Osteocyte (in vitro differentiated cells): ENCODE measurements around the gene PRLR. TPM values are rescaled to one million over a fixed set of nuclear protein-coding genes. Genes with fewer than 3 reads are reported as not detected.

Experiments
- DNase-seq: peaks from one replicate; pipeline ENCODE4 v3.0.0; 2021; ENCODE audit warnings: mixed read lengths; ENCODE audit not compliant: unreplicated experiment; ENCODE audit errors: extremely low spot score
- H3K27ac Mint-ChIP-seq: one replicate; pipeline ENCODE4 v1.8.0; 2021; ENCODE audit warnings: mild to moderate bottlenecking, mixed read lengths; ENCODE audit not compliant: unreplicated experiment
- H3K27me3 Mint-ChIP-seq: one replicate; pipeline ENCODE4 v1.8.0; 2021; ENCODE audit warnings: mixed read lengths; ENCODE audit not compliant: unreplicated experiment
- H3K36me3 Mint-ChIP-seq: one replicate; pipeline ENCODE4 v1.8.0; 2021; ENCODE audit warnings: mixed read lengths; ENCODE audit not compliant: unreplicated experiment
- H3K4me1 Mint-ChIP-seq: one replicate; pipeline ENCODE4 v1.8.0; 2021; ENCODE audit warnings: mixed read lengths; ENCODE audit not compliant: unreplicated experiment
- H3K4me3 Mint-ChIP-seq: one replicate; pipeline ENCODE4 v1.8.0; 2021; ENCODE audit warnings: mild to moderate bottlenecking, moderate library complexity, mixed read lengths; ENCODE audit not compliant: unreplicated experiment
- H3K9me3 Mint-ChIP-seq: one replicate; pipeline ENCODE4 v1.8.0; 2021; ENCODE audit warnings: mixed read lengths; ENCODE audit not compliant: unreplicated experiment
- total RNA-seq: library from RNA; stranded (reverse); gene quantifications from 2 replicates; pipeline ENCODE4 v1.2.1, GENCODE V29; 2021
- TF ChIP-seq, protein P1 (sequence below): fragments of 200-600 bp; sonication (generic); IDR thresholded peaks from 2 replicates; pipeline ENCODE4 v1.5.0; 2021; ENCODE audit warnings: antibody characterized with exemption, mild to moderate bottlenecking, moderate library complexity

Gene PRLR
- total RNA-seq, 1 donor from 2014 or later: 0.30 TPM

DNA sequence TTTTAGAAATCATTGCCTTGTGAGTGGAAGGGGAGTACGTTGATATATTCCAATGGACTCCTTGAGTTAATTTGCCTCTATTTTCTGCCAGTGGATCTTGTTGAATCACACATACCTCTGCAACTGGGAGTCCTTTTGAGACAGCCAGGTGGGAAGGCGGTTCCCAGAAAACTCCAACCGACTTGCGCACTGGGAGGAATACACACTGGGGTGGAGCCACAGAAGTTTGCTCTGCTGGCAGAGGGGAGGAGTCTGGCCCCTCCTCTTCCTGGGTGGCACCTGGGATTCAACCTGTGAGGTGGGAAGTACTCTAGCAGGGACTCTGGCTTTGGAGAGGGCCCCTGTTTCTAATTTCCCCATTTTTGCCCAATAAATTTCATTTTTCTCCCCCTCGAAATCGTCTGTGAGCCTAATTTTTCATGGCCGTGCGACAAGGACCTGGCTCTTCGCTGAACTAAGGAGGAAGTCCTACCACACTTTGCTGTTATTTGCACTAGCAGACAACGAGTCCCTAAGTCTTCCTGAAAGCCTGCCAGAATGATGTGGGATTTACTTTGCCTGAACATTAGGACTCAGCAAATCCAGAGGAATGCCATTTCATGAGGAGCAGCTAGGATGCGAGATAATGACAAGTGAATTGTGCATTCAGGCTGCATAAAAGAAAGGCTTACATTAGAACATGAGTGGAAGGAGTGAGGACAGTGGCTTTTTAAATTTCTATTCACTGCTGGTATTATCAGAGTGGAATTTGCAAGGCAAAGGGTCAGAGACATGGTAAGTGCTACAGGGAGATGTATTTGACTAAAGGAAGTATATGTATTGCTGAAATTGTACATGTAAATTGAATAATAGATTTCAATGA, 67.2 kb downstream of the PRLR start:
- DNase-seq: no peak
- H3K27ac Mint-ChIP-seq: no peak overlapping the region
- H3K4me3 Mint-ChIP-seq: no peak overlapping the region
- no peaks in the 10 kb centered on the region for H3K36me3 Mint-ChIP-seq
- H3K27me3 Mint-ChIP-seq: no peaks in the 10 kb centered on the region
- no peaks in the 10 kb centered on the region for H3K4me1 Mint-ChIP-seq
- peaks cover 16% of the 10 kb centered on the region for H3K9me3 Mint-ChIP-seq
- TF ChIP-seq, protein P1, sequence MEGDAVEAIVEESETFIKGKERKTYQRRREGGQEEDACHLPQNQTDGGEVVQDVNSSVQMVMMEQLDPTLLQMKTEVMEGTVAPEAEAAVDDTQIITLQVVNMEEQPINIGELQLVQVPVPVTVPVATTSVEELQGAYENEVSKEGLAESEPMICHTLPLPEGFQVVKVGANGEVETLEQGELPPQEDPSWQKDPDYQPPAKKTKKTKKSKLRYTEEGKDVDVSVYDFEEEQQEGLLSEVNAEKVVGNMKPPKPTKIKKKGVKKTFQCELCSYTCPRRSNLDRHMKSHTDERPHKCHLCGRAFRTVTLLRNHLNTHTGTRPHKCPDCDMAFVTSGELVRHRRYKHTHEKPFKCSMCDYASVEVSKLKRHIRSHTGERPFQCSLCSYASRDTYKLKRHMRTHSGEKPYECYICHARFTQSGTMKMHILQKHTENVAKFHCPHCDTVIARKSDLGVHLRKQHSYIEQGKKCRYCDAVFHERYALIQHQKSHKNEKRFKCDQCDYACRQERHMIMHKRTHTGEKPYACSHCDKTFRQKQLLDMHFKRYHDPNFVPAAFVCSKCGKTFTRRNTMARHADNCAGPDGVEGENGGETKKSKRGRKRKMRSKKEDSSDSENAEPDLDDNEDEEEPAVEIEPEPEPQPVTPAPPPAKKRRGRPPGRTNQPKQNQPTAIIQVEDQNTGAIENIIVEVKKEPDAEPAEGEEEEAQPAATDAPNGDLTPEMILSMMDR: no peak

DNA sequence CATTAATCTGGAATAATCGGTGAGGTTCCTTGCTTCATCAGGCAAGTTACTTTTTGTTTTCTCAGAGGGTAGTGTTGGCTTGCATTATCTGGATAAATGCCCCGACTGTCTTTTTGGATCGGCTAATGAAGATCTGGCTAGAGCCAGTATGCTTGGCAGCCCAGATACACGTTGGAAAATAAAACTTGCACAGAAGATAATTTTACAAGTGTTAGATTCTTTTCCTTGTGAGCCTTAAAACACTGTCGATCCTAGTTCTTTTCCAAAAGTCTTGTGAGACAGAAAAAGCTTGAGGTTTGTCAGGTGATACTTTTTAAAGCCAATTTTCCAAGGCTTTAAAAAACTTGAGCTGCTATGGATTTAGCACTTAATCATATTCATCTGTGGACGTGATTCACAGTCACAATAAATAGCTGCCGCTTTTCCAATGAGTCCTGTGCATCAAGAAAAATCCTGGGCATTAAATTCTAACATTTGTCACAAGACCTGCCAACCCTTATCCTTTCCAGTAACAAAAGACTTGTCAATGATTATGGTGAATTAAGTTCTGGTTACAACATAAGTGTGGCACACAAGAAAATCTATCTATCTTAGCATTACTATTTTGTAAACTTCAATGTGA, 68.5 kb downstream of the PRLR start:
- Mint-ChIP-seq H3K36me3 (no peaks in the 10 kb centered on the region), H3K27ac (no peak overlapping the region), H3K4me3 (no peak overlapping the region), H3K9me3 (peaks cover 4% of the 10 kb centered on the region), H3K27me3 (no peaks in the 10 kb centered on the region), H3K4me1 (no peaks in the 10 kb centered on the region)
- DNase-seq: no peak
- TF ChIP-seq, protein P1: no peak

DNA sequence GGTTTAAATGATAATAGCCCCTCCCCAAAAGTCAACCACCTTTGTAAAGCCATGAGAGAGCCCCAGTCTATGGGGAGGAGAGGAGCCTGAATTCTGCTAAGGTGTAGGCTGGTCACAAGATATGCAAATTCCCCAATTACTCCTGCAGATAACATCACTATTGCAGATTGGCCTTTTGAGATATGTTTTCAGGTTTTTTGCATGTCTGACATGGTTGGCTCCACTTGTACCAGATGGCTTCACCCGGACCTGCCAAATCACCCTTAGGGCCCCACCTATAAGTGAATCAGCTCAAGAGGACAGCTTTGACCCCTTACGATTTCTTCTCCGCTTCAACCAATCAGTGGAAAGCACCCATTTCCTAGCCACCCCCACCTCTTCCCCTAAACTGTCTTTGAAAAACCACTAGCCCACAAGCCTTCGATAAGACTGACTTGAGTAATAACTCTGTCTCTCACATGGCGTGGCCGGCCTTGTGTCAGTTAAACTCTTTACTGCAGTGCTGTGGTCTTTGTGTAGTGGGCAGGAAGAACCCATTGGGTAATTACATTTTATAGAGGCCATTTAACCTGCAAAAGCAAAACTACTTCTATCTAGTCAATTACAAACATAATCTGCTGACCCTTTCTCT, 69.7 kb downstream of the PRLR start:
- no peaks in the 10 kb centered on the region for H3K4me1 Mint-ChIP-seq
- H3K4me3 Mint-ChIP-seq: no peak overlapping the region
- no peaks in the 10 kb centered on the region for H3K9me3 Mint-ChIP-seq
- H3K36me3 Mint-ChIP-seq: no peaks in the 10 kb centered on the region
- H3K27me3 Mint-ChIP-seq: no peaks in the 10 kb centered on the region
- TF ChIP-seq, protein P1: no peak
- H3K27ac Mint-ChIP-seq: no peak overlapping the region
- DNase-seq: no peak

DNA sequence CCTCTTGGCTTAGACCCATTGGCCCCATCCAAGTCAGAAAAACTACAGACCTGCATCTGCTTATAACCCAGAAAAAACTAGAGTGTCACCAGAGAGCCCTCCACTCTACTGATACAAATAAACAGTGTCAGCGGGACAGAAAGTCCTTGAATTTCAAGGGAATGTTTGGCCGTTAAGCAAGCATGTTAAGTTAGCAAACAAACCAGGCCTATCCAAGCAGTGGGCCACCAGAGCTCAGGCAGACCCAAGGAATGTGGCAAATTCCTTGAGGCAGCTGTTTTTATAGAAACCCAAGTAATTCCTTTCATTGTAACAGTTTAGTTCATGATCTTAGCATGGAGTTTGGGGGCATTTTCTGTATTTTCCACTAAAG, 70.9 kb downstream of the PRLR start:
- Mint-ChIP-seq H3K9me3 (no peaks in the 10 kb centered on the region), H3K27ac (no peak overlapping the region), H3K27me3 (no peaks in the 10 kb centered on the region), H3K4me3 (no peak overlapping the region), H3K36me3 (no peaks in the 10 kb centered on the region), H3K4me1 (no peaks in the 10 kb centered on the region)
- TF ChIP-seq, protein P1: no peak
- no peak for DNase-seq
